Adrenal gland (tissue), 12 donors: Measurements from ENCODE around the gene FASTK. TPM values are rescaled to one million over a fixed set of nuclear protein-coding genes. Genes with fewer than 3 reads are reported as not detected.

ENCODE experiments used
- DNase-seq, 7 donors: peaks; one replicate each; pipeline ENCODE4 v3.0.0-alpha.2; 2019 to 2020
- H3K27ac ChIP-seq, 5 donors: fragments of 200-600 bp; sonication (generic) in 4 of 5; 1 replicate in 3 of 5; 2 replicates in 2 of 5; pipeline versions ENCODE4 v1.5.1 to v1.8.0; 2016 to 2020; ENCODE audit warnings: mild to moderate bottlenecking in 1 of 5
- H3K27me3 ChIP-seq: fragments of 200-600 bp; 2 replicates; pipeline ENCODE4 v1.8.0; 2021
- H3K36me3 ChIP-seq, 2 donors: fragments of 200-600 bp; replicated peaks in 1 of 2; 1 replicate in 1 of 2; 2 replicates in 1 of 2; pipeline versions ENCODE4 v1.5.1 to v1.8.0; 2018 to 2022
- H3K4me1 ChIP-seq, 2 donors: fragments of 200-600 bp; replicated peaks in 1 of 2; 1 replicate in 1 of 2; 2 replicates in 1 of 2; pipeline versions ENCODE4 v1.5.1 to v1.8.0; 2018 to 2021
- H3K4me3 ChIP-seq, 4 donors: fragments of 200-600 bp; sonication (generic) in 3 of 4; one replicate each; pipeline ENCODE4 v1.5.1; 2016 to 2018
- H3K9me3 ChIP-seq, 3 donors: fragments of 200-600 bp; sonication (generic) in 1 of 3; replicated peaks in 1 of 3; 1 replicate in 2 of 3; 2 replicates in 1 of 3; pipeline versions ENCODE4 v1.5.1 to v1.8.0; 2016 to 2021
- CTCF ChIP-seq, 6 experiments: fragments of 450-650 bp in 4 of 6; fragments of 200-600 bp in 2 of 6; sonication (generic) in 1 of 6; IDR thresholded peaks; 1 replicate in 5 of 6; 2 replicates in 1 of 6; pipeline versions ENCODE4 v1.5.1 to v1.8.0; 2016 to 2021; ENCODE audit warnings: antibody characterized with exemption in 6 of 6, mild to moderate bottlenecking in 2 of 6, moderate library complexity in 1 of 6
- POLR2A ChIP-seq, 2 donors: fragments of 450-650 bp; IDR thresholded peaks; one replicate each; pipeline ENCODE4 v1.6.1; 2017; ENCODE audit warnings: antibody characterized with exemption in 2 of 2, mild to moderate bottlenecking in 2 of 2, moderate library complexity in 1 of 2
- WGBS, 4 donors: extraction: QIAGEN DNeasy Blood & Tissue Kit in 2 of 4; methylation state at CpG; one replicate each; pipeline versions ENCODE4 v1.1.5 to v1.1.7; 2013 to 2017; 5-methylcytosine and 5-hydroxymethylcytosine counted together
- intact Hi-C, 2 donors: fragments of 100-400 bp; cut with DNase I; formaldehyde crosslinking; loops; one replicate each; pipeline versions ENCODE4 v1.14.1 to v1.15.0; 2022 to 2023
- polyA plus RNA-seq, 3 donors: library from polyadenylated mRNA; stranded (reverse); fragments of 200-250 nt in 2 of 3; fragments of 350-450 nt in 1 of 3; fragmentation: Illumina TruSeq in 1 of 3; extraction: RNeasy Lipid Tissue Mini Kit (QIAGEN cat#74804) in 1 of 3; gene quantifications; one replicate each; pipeline ENCODE4 v1.2.3, GENCODE V29; 2013 to 2014
- total RNA-seq, 9 donors: library from RNA; depleted of rRNA in 4 of 9; stranded (reverse); fragments of >200 nt in 4 of 9; fragments of 120-200 nt in 1 of 9; fragmentation: NEBNext Ultra II Directional in 1 of 9; extraction: Animal tissue kit (Norgen Biotek cat#: 25700) in 1 of 9; gene quantifications; one replicate each; pipeline versions ENCODE4 v1.1.0 to v1.2.4, GENCODE V29; 2013 to 2023
- donor health status: healthy with polysubstance abuse.
- donor health status: Bipolar disorder and iron deficiency.
- donor health status: DM: yes; HTN: yes; CAD: no.
- donor health status: DM: no; HTN: no; CAD: no.
- donor health status: DM: no; HTN: no; CAD: no.
- donor health status: DM: yes; HTN: yes; CAD: no.

Gene FASTK
- total and polyA plus RNA-seq, 12 donors, result 21.4 to 516 (median 85.8) TPM

GRCh38 chr7:151102991-151103390, 22.4 kb upstream of the FASTK start:
- no peaks in the 10 kb centered on the region for H3K27me3 ChIP-seq
- H3K4me1 ChIP-seq, result no peaks in the 10 kb centered on the region
- H3K36me3 ChIP-seq, result no peaks in the 10 kb centered on the region
- no peaks in the 10 kb centered on the region for H3K9me3 ChIP-seq
- no peak overlapping the region for H3K27ac ChIP-seq
- WGBS, 4 donors, result 82 to 87% (median 86%) methylated on average over 3 of the region's 3 CpGs
- intact Hi-C loops, result no loop called here
- H3K4me3 ChIP-seq, result no peak overlapping the region
- TF ChIP-seq POLR2A (IDR thresholded peaks at IDR 0.05) (no peak), CTCF (IDR thresholded peaks at IDR 0.05) (no peak)
- no peak for DNase-seq

- H3K4me1 ChIP-seq, result no peaks in the 10 kb centered on the region
- no peaks in the 10 kb centered on the region for H3K9me3 ChIP-seq
- H3K4me3 ChIP-seq, result no peak overlapping the region
- intact Hi-C loops, result no loop called here
- WGBS, 4 donors, result 86 to 92% (median 90%) methylated on average over 20 to 24 of the region's 24 CpGs
- TF ChIP-seq CTCF (IDR thresholded peaks at IDR 0.05) (no peak), POLR2A (IDR thresholded peaks at IDR 0.05) (no peak)
- no peaks in the 10 kb centered on the region for H3K27me3 ChIP-seq
- H3K36me3 ChIP-seq, result no peaks in the 10 kb centered on the region
- no peak for DNase-seq
- no peak overlapping the region for H3K27ac ChIP-seq
These were observed 21.2 kb upstream of the FASTK start for GRCh38 chr7:151101621-151102396.

GRCh38 chr7:151100921-151101320, 20.3 kb upstream of the FASTK start:
- no peak for TF ChIP-seq POLR2A (IDR thresholded peaks at IDR 0.05)
- no peak for TF ChIP-seq CTCF (IDR thresholded peaks at IDR 0.05)
- DNase-seq, result no peak
- H3K36me3 ChIP-seq, result no peaks in the 10 kb centered on the region
- intact Hi-C loops, result no loop called here
- WGBS, 4 donors, result 89 to 100% (median 90%) methylated on average over 7 to 10 of the region's 10 CpGs
- H3K9me3 ChIP-seq, result no peaks in the 10 kb centered on the region
- H3K27me3 ChIP-seq, result no peaks in the 10 kb centered on the region
- H3K27ac ChIP-seq, result no peak overlapping the region
- H3K4me1 ChIP-seq, result no peaks in the 10 kb centered on the region
- H3K4me3 ChIP-seq, result no peak overlapping the region

- no peaks in the 10 kb centered on the region for H3K4me1 ChIP-seq
- TF ChIP-seq POLR2A (IDR thresholded peaks at IDR 0.05), result no peak
- no peak for TF ChIP-seq CTCF (IDR thresholded peaks at IDR 0.05)
- 74 to 82% (median 78%) methylated on average over 18 to 20 of the region's 20 CpGs for WGBS, 4 donors
- H3K9me3 ChIP-seq, result no peaks in the 10 kb centered on the region
- H3K27ac ChIP-seq, result no peak overlapping the region
- intact Hi-C loops, result no loop called here
- no peaks in the 10 kb centered on the region for H3K36me3 ChIP-seq
- no peak overlapping the region for H3K4me3 ChIP-seq
- no peak for DNase-seq
- no peaks in the 10 kb centered on the region for H3K27me3 ChIP-seq
These were observed 19.0 kb upstream of the FASTK start for GRCh38 chr7:151099486-151100211.
